Neural progenitor cell (in vitro differentiated cells): Measurements from ENCODE around the gene ATRAID. TPM values are rescaled to one million over a fixed set of nuclear protein-coding genes. Genes with fewer than 3 reads are reported as not detected.

Source experiments
- DNase-seq: peaks from one replicate; pipeline ENCODE4 v3.0.0-alpha.2; 2016; ENCODE audit warnings: low spot score
- H2AFZ ChIP-seq: fragments of 200-600 bp; sonication (generic); replicated peaks from 2 replicates; pipeline ENCODE4 v1.6.1; 2016; ENCODE audit warnings: antibody characterized with exemption
- H3F3A ChIP-seq: fragments of 200-600 bp; sonication (generic); 2 replicates; pipeline ENCODE4 v1.6.1; 2016; ENCODE audit warnings: antibody characterized with exemption, low read depth
- H3K27ac ChIP-seq: fragments of 200-600 bp; sonication (generic); 2 replicates; pipeline ENCODE4 v1.5.1; 2016; ENCODE audit warnings: mild to moderate bottlenecking
- H3K27me3 ChIP-seq: fragments of 200-600 bp; sonication (generic); 2 replicates; pipeline ENCODE4 v1.6.1; 2016; ENCODE audit warnings: mild to moderate bottlenecking, moderate library complexity
- H3K36me3 ChIP-seq: fragments of 200-600 bp; sonication (generic); 2 replicates; pipeline ENCODE4 v1.5.1; 2016
- H3K4me1 ChIP-seq: fragments of 200-600 bp; sonication (generic); 2 replicates; pipeline ENCODE4 v1.6.1; 2016; ENCODE audit warnings: mixed run types
- H3K4me2 ChIP-seq: fragments of 200-600 bp; sonication (generic); 2 replicates; pipeline ENCODE4 v1.6.1; 2016
- H3K4me3 ChIP-seq: fragments of 200-600 bp; sonication (generic); 2 replicates; pipeline ENCODE4 v1.5.1; 2016
- H3K79me2 ChIP-seq: fragments of 200-600 bp; sonication (generic); 2 replicates; pipeline ENCODE4 v1.6.1; 2016; ENCODE audit warnings: low read depth
- H3K9ac ChIP-seq: fragments of 200-600 bp; sonication (generic); 2 replicates; pipeline ENCODE4 v1.6.1; 2016
- H3K9me3 ChIP-seq: fragments of 200-600 bp; sonication (generic); 2 replicates; pipeline ENCODE4 v1.5.1; 2016; ENCODE audit warnings: low read depth
- H4K20me1 ChIP-seq: fragments of 200-600 bp; sonication (generic); 2 replicates; pipeline ENCODE4 v1.6.1; 2016; ENCODE audit warnings: low read depth
- H3K27ac Mint-ChIP-seq: 3 replicates; pipeline ENCODE4 v1.8.0; 2021; ENCODE audit warnings: mixed read lengths
- H3K27me3 Mint-ChIP-seq: 2 replicates; pipeline ENCODE4 v1.8.0; 2022; ENCODE audit warnings: low read depth, mild to moderate bottlenecking, inconsistent platforms, moderate library complexity, mixed read lengths; ENCODE audit not compliant: insufficient read depth
- H3K36me3 Mint-ChIP-seq: 3 replicates; pipeline ENCODE4 v1.8.0; 2021; ENCODE audit warnings: mixed read lengths
- H3K4me1 Mint-ChIP-seq: 3 replicates; pipeline ENCODE4 v1.8.0; 2021; ENCODE audit warnings: mixed read lengths
- H3K4me3 Mint-ChIP-seq: 3 replicates; pipeline ENCODE4 v1.8.0; 2021; ENCODE audit warnings: mild to moderate bottlenecking, moderate library complexity, mixed read lengths
- H3K9me3 Mint-ChIP-seq: 3 replicates; pipeline ENCODE4 v1.8.0; 2020; ENCODE audit warnings: mixed read lengths
- EZH2 ChIP-seq: fragments of 200-600 bp; sonication (generic); IDR thresholded peaks from 2 replicates; pipeline ENCODE4 v1.6.1; 2017; ENCODE audit warnings: antibody characterized with exemption, mild to moderate bottlenecking, moderate library complexity
- EZH2phosphoT487 ChIP-seq: fragments of 200-600 bp; sonication (generic); IDR thresholded peaks from 2 replicates; pipeline ENCODE4 v1.6.1; 2017; ENCODE audit warnings: antibody characterized with exemption
- total RNA-seq: library from RNA; depleted of rRNA; stranded (reverse); fragments of >200 nt; gene quantifications from 2 replicates; pipeline ENCODE4 v1.2.3, GENCODE V29; 2015; ENCODE audit warnings: low replicate concordance
- TF ChIP-seq, protein P1 (sequence below): fragments of 200-600 bp; sonication (generic); IDR thresholded peaks from 2 replicates; pipeline ENCODE4 v1.5.1; 2017; ENCODE audit warnings: antibody characterized with exemption, mild to moderate bottlenecking

ATRAID gene
- total RNA-seq, 1 donor from 2014 or later = 142 TPM

DNA sequence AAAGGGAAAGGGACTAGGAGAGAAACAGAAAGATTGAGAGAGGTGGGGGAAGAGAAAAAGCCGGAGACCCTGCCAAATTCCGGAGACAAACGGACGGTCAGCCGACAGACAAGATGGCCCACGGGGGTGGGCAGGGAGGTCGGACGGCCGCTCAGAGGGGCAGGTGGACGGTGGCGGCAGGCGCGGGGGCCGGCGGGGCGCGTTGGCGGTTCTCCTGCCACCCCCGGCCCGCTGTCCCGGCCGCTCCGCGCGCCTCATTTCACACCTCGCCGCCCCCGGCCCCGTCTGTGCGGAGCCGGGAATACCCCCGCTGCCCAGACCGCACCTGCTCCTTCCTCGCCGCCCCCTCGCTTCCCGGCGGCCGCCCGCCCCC is 50.1 kb downstream of the ATRAID start:
- Histone ChIP-seq H3K4me1 (peaks cover 8% of the 10 kb centered on the region), H3K4me3 (peak overlapping the region; percentile 58), H3K4me2 (peak overlapping the region; percentile 80), H3F3A (peaks cover 26% of the 10 kb centered on the region), H4K20me1 (peaks cover 10% of the 10 kb centered on the region), H3K27ac (no peak overlapping the region), H2AFZ (peak overlapping the region; percentile 64), H3K9me3 (no peaks in the 10 kb centered on the region), H3K36me3 (no peaks in the 10 kb centered on the region), H3K9ac (no peak overlapping the region), H3K27me3 (peaks cover 76% of the 10 kb centered on the region), H3K79me2 (no peaks in the 10 kb centered on the region)
- Mint-ChIP-seq H3K27me3 (peaks cover 45% of the 10 kb centered on the region), H3K27ac (no peak overlapping the region), H3K4me3 (peak overlapping the region; percentile 80), H3K36me3 (no peaks in the 10 kb centered on the region), H3K4me1 (peaks cover 27% of the 10 kb centered on the region), H3K9me3 (peaks cover 4% of the 10 kb centered on the region)
- TF ChIP-seq, protein P1, sequence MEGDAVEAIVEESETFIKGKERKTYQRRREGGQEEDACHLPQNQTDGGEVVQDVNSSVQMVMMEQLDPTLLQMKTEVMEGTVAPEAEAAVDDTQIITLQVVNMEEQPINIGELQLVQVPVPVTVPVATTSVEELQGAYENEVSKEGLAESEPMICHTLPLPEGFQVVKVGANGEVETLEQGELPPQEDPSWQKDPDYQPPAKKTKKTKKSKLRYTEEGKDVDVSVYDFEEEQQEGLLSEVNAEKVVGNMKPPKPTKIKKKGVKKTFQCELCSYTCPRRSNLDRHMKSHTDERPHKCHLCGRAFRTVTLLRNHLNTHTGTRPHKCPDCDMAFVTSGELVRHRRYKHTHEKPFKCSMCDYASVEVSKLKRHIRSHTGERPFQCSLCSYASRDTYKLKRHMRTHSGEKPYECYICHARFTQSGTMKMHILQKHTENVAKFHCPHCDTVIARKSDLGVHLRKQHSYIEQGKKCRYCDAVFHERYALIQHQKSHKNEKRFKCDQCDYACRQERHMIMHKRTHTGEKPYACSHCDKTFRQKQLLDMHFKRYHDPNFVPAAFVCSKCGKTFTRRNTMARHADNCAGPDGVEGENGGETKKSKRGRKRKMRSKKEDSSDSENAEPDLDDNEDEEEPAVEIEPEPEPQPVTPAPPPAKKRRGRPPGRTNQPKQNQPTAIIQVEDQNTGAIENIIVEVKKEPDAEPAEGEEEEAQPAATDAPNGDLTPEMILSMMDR = no peak
- peak; percentile 62 for TF ChIP-seq EZH2phosphoT487
- TF ChIP-seq EZH2 = peak; percentile 74
- peak; percentile 54 for DNase-seq

DNA sequence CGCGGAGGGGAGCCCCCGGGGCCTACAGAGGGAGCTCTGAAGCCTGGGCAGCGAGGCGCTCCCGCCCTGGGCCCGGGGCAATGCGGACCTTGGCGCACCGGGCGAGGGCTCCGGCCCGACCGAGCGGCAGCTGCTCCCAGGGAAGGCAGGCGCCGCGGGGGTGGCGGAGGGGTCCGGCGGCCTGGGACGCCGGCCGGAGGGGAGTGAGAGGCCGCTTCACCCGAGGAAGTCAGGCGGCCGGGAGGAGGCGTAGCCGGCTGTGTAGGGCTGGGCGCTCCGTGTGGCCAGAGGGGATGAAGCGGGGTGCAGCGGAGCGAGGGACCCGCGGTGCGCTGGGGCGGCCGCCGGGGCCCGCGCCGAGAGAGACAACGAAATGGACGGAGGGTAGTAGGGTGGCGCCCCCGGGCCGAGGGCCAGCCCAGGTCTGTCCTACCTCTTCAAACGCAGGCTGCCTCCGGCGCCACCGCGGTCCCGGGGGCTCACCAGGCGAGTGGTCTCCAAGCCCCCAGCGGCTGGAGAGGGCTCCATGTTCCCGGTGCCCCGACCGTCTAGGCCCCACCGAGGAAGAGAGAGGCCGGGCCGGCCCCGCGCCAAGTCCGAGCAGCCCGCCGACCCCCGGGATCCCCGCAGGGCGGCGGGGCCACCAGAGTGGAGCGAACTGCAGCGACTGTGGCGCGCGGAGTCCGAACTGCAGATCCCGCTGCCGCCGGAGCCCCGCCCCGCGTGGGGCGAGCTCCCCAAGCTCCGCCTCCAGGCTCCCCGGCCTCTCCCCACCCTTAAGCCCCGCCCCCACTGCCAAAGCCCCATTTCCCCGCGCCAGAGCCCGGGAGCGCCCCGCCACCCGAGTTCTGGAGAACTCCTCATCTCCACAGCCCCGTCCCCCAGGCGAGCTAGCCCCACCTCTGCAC is 50.8 kb downstream of the ATRAID start, which contains the start of gene SLC30A3:
SLC30A3 (minus strand) TSS at position 669 of the 908 bp plus-strand sequence; CDS start at position 528, 141 bp downstream.
- Mint-ChIP-seq H3K4me1 (peaks cover 27% of the 10 kb centered on the region), H3K27me3 (peaks cover 41% of the 10 kb centered on the region), H3K4me3 (peak within 1 kb of the TSS; percentile 89), H3K36me3 (no peaks in the 10 kb centered on the region), H3K9me3 (peaks cover 4% of the 10 kb centered on the region), H3K27ac (no peak within 1 kb of the TSS)
- peak; percentile 68 for TF ChIP-seq EZH2phosphoT487
- TF ChIP-seq EZH2 = peak; percentile 85
- TF ChIP-seq, protein P1 = peak; percentile 3
- H3K27me3 ChIP-seq = peaks cover 82% of the 10 kb centered on the region
- H3K9ac ChIP-seq = no peak within 1 kb of the TSS
- H3K4me1 ChIP-seq = peaks cover 8% of the 10 kb centered on the region
- peak within 1 kb of the TSS; percentile 80 for H3K4me2 ChIP-seq
- DNase-seq = peak; percentile 74
- H3K27ac ChIP-seq = no peak within 1 kb of the TSS
- no peaks in the 10 kb centered on the region for H3K79me2 ChIP-seq
- peaks cover 10% of the 10 kb centered on the region for H4K20me1 ChIP-seq
- no peaks in the 10 kb centered on the region for H3K36me3 ChIP-seq
- no peaks in the 10 kb centered on the region for H3K9me3 ChIP-seq
- peak within 1 kb of the TSS; percentile 64 for H2AFZ ChIP-seq
- peak within 1 kb of the TSS; percentile 58 for H3K4me3 ChIP-seq
- H3F3A ChIP-seq = peaks cover 26% of the 10 kb centered on the region

DNA sequence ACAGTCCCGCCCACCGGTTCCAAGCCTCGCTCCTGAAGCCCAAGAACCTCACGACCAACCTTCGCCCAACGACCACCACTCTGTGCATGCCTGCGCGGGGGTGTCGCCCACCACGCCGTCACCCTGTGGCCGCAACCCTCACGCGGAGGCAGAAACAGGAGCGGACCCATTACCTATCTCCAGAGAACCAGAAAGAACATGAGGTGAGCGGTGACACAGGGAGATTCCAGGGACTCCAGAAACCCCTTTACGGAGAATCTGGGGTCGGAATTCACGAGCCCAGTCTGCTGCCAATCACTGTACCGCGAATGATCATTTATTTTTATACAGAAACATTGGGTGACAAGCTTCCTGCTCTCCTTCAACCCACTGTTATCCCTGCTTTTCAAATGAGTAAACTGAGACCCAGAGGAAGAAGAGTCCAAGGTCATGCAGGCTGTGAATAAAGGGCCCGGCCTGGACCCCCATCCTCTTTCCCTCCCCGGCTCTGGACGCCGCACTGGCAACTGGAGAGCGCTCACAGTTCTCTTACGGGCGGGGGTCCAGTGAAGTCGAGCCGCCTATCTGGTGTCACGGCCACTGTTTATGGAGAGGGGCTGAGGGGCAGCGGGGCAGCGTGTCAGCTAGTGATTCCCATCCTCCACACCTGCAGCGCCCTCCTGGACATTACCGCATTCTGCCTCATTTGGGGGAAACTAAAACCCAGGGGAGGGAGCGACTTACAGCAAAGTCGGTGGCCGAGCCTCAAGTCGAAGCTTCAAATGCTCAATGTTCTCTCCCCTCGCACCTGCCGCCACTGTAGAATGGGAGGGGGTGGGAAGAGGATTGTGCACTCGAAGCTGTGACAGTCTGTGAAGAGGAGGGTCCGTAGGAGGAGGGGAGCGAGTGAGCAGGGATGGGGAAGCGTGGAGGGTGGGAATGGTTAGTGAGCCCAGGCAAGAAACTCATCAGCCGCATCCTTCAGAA is 51.7 kb downstream of the ATRAID start:
- Histone ChIP-seq H3K4me2 (peak overlapping the region; percentile 80), H3F3A (peaks cover 26% of the 10 kb centered on the region), H2AFZ (no peak overlapping the region), H3K27ac (no peak overlapping the region), H3K4me1 (peaks cover 8% of the 10 kb centered on the region), H4K20me1 (peaks cover 10% of the 10 kb centered on the region), H3K27me3 (peaks cover 82% of the 10 kb centered on the region), H3K9me3 (no peaks in the 10 kb centered on the region), H3K36me3 (no peaks in the 10 kb centered on the region), H3K9ac (no peak overlapping the region), H3K4me3 (peak overlapping the region; percentile 58), H3K79me2 (no peaks in the 10 kb centered on the region)
- peak overlapping the region; percentile 89 for H3K4me3 Mint-ChIP-seq
- no peaks in the 10 kb centered on the region for H3K36me3 Mint-ChIP-seq
- peaks cover 4% of the 10 kb centered on the region for H3K9me3 Mint-ChIP-seq
- peaks cover 41% of the 10 kb centered on the region for H3K27me3 Mint-ChIP-seq
- DNase-seq = peak; percentile 42
- peak; percentile 73 for TF ChIP-seq EZH2
- TF ChIP-seq, protein P1 = no peak
- TF ChIP-seq EZH2phosphoT487 = peak; percentile 93
- H3K4me1 Mint-ChIP-seq = peaks cover 27% of the 10 kb centered on the region
- H3K27ac Mint-ChIP-seq = no peak overlapping the region
